Peyer's patch (tissue), 4 donors: Measurements from ENCODE around the gene FAM227A. TPM values are rescaled to one million over a fixed set of nuclear protein-coding genes. Genes with fewer than 3 reads are reported as not detected.

ENCODE experiments used
- DNase-seq, 3 donors: peaks; one replicate each; pipeline ENCODE4 v3.0.0-alpha.2; 2017 to 2019
- H3K27ac ChIP-seq, 4 donors: fragments of 200-600 bp; sonication (generic); one replicate each; pipeline ENCODE4 v1.5.1; 2016 to 2019
- H3K27me3 ChIP-seq, 2 donors: fragments of 200-600 bp; sonication (generic); one replicate each; pipeline ENCODE4 v1.5.1; 2019
- H3K36me3 ChIP-seq, 3 donors: fragments of 200-600 bp; sonication (generic); one replicate each; pipeline ENCODE4 v1.5.1; 2016 to 2019
- H3K4me1 ChIP-seq, 4 donors: fragments of 200-600 bp; sonication (generic); one replicate each; pipeline ENCODE4 v1.5.1; 2016 to 2019
- H3K4me3 ChIP-seq, 4 donors: fragments of 200-600 bp; sonication (generic); 1 replicate in 3 of 4; 2 replicates in 1 of 4; pipeline ENCODE4 v1.5.1; 2016 to 2019; ENCODE audit warnings: mild to moderate bottlenecking in 1 of 4
- H3K9me3 ChIP-seq, 4 donors: fragments of 200-600 bp; sonication (generic); one replicate each; pipeline ENCODE4 v1.5.1; 2016 to 2019; ENCODE audit warnings: mild to moderate bottlenecking in 1 of 4
- POLR2A ChIP-seq, 2 donors: fragments of 450-650 bp; IDR thresholded peaks; one replicate each; pipeline ENCODE4 v1.5.1; 2017; ENCODE audit warnings: antibody characterized with exemption in 2 of 2, mild to moderate bottlenecking in 2 of 2, moderate library complexity in 2 of 2
- total RNA-seq, 4 donors: library from RNA; depleted of rRNA; stranded (reverse); fragments of >200 nt; gene quantifications; one replicate each; pipeline ENCODE4 v1.1.0, GENCODE V29; 2016
- TF ChIP-seq, protein P1 (sequence below), 6 experiments: fragments of 450-650 bp in 4 of 6; fragments of 200-600 bp in 2 of 6; sonication (generic) in 1 of 6; IDR thresholded peaks; one replicate each; pipeline ENCODE4 v1.5.1; 2017 to 2019; ENCODE audit warnings: antibody characterized with exemption in 6 of 6, mild to moderate bottlenecking in 3 of 6, moderate library complexity in 1 of 6

FAM227A gene
- total RNA-seq, 4 donors from 2014 or later, result 2.6 to 18.2 TPM; not detected in 2

DNA sequence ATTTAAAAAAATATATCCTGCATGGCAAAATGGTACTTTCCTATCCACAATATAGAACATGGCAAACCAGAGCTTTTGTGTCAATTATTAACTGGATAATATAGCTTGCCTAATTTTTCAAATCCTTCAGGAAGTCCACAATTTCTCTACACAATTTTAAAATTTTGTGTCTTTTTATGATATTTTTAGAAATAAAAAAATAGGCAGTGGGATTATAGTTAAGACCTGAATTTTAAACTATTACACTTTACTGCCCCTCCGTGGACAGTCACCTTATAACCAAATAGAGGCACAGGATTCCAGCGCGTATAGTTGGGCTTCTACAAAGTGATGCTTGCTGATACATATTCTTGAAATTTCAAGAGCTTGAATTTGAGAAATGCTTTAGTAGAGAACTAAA lies 84.1 kb downstream of the FAM227A start:
- peak in 1 of 3 donors; percentile 59 for DNase-seq
- no peak overlapping the region for H3K4me3 ChIP-seq
- H3K9me3 ChIP-seq, result no peaks in the 10 kb centered on the region
- no peaks in the 10 kb centered on the region for H3K27me3 ChIP-seq
- no peaks in the 10 kb centered on the region for H3K36me3 ChIP-seq
- H3K4me1 ChIP-seq, result peaks cover 0 to 15% (median 7%) of the 10 kb centered on the region in 4 donors
- no peak overlapping the region for H3K27ac ChIP-seq
- TF ChIP-seq, protein P1, sequence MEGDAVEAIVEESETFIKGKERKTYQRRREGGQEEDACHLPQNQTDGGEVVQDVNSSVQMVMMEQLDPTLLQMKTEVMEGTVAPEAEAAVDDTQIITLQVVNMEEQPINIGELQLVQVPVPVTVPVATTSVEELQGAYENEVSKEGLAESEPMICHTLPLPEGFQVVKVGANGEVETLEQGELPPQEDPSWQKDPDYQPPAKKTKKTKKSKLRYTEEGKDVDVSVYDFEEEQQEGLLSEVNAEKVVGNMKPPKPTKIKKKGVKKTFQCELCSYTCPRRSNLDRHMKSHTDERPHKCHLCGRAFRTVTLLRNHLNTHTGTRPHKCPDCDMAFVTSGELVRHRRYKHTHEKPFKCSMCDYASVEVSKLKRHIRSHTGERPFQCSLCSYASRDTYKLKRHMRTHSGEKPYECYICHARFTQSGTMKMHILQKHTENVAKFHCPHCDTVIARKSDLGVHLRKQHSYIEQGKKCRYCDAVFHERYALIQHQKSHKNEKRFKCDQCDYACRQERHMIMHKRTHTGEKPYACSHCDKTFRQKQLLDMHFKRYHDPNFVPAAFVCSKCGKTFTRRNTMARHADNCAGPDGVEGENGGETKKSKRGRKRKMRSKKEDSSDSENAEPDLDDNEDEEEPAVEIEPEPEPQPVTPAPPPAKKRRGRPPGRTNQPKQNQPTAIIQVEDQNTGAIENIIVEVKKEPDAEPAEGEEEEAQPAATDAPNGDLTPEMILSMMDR (IDR thresholded peaks at IDR 0.05), result peak in 4 of 6 experiments; percentile 37 to 62 (median 58)
- TF ChIP-seq POLR2A (IDR thresholded peaks at IDR 0.05), result no peak

DNA sequence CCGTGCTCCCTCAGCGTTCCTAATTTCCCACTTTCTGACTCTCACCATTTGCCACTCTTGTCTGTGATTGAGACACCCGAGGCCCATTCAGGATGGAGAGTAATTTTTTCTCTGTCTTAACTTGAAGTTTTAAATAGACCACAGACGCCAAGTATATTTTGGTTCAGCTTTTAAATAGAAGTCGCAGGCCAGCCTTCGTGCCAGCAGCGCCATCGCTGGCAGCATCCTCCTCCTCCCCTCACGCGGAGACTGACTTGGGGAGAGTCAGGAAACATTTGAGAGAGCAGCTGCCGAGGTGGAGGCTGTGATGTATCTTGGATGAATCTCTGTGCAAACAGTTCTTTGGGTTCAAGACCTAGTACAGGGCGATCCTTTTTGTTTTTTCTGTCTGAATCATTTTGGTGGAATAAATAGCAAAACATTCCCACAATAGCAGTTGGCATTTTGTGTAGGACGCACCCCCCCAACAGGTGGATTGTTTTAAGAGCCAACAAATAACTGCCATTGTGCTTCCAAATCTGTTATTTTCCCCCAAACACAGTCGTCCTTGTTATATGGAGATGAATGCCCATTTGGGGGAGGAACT lies 85.3 kb downstream of the FAM227A start:
- Histone ChIP-seq H3K36me3 (no peaks in the 10 kb centered on the region), H3K27me3 (no peaks in the 10 kb centered on the region), H3K27ac (peak overlapping the region; percentile 61 to 74 (median 69)), H3K4me3 (peak overlapping the region; percentile 57 to 67 (median 62)), H3K9me3 (no peaks in the 10 kb centered on the region), H3K4me1 (peaks cover 0 to 15% (median 7%) of the 10 kb centered on the region in 4 donors)
- peak; percentile 42 to 57 (median 50) for DNase-seq
- TF ChIP-seq, protein P1 (IDR thresholded peaks at IDR 0.05), result no peak

DNA sequence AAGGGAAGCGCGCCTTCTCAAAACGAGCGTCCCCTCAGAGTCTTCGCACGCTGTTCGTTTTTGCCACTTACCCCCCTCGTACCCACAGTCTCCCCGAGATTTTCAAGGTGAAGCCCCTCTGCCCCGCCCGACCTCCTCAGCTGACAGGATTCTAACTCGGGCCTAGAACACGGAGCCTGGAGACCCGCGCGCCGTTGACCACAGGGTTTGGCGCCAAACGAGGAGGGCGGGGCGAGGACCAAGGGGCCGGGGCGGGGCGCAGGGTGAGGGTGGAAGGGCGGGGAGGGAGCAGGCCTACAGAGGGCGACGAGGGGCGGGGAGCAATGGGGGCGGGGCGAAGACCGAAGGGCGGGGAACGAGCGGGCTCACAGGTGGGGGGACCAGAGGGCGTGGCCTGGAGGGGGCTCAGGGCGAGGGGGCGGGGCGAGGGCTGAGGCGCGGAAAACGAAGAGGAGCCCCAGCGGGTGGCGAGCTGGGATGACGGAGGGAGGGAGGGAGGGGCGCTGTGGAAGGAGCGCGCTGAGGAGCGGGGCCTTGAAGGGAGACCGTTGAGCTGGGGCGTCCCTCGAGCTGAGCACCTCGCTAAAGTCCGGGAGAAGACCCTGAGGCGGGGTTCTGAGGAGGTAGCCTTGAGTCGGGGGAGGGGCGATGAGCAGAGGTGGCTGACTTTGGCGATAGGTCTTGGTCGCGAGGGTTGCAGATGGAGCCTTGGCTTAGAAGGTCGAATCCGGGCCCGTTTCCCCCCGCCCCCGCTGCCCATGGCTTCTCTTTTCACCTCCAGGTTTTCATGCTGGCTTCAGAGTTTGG lies 86.0 kb downstream of the FAM227A start, which contains the start of gene DMC1:
Gene DMC1, minus strand, starts transcription at position 212 of the 807 bp plus-strand sequence. CDS start 1,927 bp downstream, outside the sequence.
- Histone ChIP-seq H3K27me3 (no peaks in the 10 kb centered on the region), H3K27ac (peak within 1 kb of the TSS; percentile 61 to 74 (median 69))
- TF ChIP-seq, protein P1 (IDR thresholded peaks at IDR 0.05), result no peak
- TF ChIP-seq POLR2A (IDR thresholded peaks at IDR 0.05), result no peak

DNA sequence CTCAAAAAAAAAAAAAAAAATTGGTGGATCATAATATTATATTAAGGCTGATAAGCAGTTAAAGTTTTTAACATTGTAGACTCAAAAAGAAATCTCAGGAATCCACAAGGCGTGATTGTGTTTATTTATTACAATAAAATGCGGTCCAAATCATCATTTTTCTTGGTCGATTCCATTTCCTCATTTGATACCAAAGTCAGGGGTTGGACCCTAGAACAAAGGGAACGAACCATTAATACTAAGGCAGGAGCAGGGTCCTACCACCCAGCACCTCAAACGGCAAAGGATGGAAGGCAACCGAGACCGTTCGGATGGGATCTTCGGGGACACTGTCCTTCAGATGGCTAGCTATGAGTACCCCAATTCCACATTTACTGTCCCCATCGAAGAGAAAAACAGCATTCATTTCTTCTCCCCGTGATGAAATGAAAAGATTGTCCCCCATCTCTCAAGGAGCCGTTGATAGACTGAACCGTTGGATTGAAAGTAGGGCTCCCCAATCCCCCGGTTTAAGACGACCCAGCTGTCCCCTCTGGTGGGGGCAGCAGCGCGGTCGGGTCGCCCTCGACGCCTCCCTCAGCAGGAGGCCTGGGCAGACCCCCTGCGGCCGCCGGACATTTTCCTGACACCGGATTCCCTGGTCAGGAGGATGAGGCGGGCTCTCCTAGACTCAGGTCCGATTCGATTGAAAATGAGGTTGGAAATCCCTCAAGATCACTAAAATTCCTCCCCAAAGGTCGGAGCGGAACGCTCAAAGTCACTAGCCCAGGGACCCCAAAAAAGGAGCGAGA lies 86.8 kb downstream of the FAM227A start:
- peak overlapping the region; percentile 57 to 67 (median 62) for H3K4me3 ChIP-seq
- H3K27ac ChIP-seq, result peak overlapping the region in 3 of 4 donors; percentile 25 to 73 (median 53)
- no peak for DNase-seq
- no peak for TF ChIP-seq POLR2A (IDR thresholded peaks at IDR 0.05)
- TF ChIP-seq, protein P1 (IDR thresholded peaks at IDR 0.05), result no peak
- peaks cover 0 to 15% (median 7%) of the 10 kb centered on the region in 4 donors for H3K4me1 ChIP-seq
- no peaks in the 10 kb centered on the region for H3K9me3 ChIP-seq
- H3K27me3 ChIP-seq, result no peaks in the 10 kb centered on the region
- no peaks in the 10 kb centered on the region for H3K36me3 ChIP-seq

More for the DNA sequence above, 86.0 kb downstream of the FAM227A start, which contains the start of gene DMC1:
- Histone ChIP-seq H3K9me3 (no peaks in the 10 kb centered on the region), H3K4me1 (peaks cover 0 to 15% (median 7%) of the 10 kb centered on the region in 4 donors), H3K4me3 (peak within 1 kb of the TSS; percentile 57 to 67 (median 62)), H3K36me3 (no peaks in the 10 kb centered on the region)
- DNase-seq, result peak; percentile 95 to 99 (median 98)
